HCT116 (cell line): Measurements from ENCODE around the gene FAM200B. TPM values are rescaled to one million over a fixed set of nuclear protein-coding genes. Genes with fewer than 3 reads are reported as not detected.

Experiments
- ATAC-seq: fragments of 200-7000 bp; cut with Tn5 transposase; 2 replicates; pipeline ENCODE4 v1.9.1; 2020; ENCODE audit warnings: mild to moderate bottlenecking, moderate library complexity
- BruUV-seq: library from RNA; stranded (reverse); fragments of 400-500 nt; replicated peaks from 2 replicates; lab custom pipeline; 2021; lab: Mats Ljungman, UMichigan
- CTCF ChIA-PET: fragments of 300-600 bp; sonication (Branson Sonifier 250); formaldehyde crosslinking; loops from one replicate; lab custom pipeline; 2021; ENCODE audit warnings: antibody characterized with exemption; lab: Charles Lee
- POLR2A ChIA-PET: fragments of 300-600, 350-600 bp; sonication (Branson Sonifier 250); formaldehyde crosslinking; loops from one replicate; lab custom pipeline; 2021; ENCODE audit warnings: antibody characterized with exemption; lab: Charles Lee
- RAD21 ChIA-PET, 2 experiments: fragments of 300-600 bp; sonication (Branson Sonifier 250); formaldehyde crosslinking; loops; one replicate each; lab custom pipeline; 2023; ENCODE audit warnings: low total read pairs in 2 of 2; ENCODE audit not compliant: uncharacterized antibody in 2 of 2, unreplicated experiment in 2 of 2, low non-redundant PET in 1 of 2; lab: Charles Lee
- DNase-seq: peaks from one replicate; pipeline ENCODE4 v3.0.0-alpha.2; 2010; ENCODE audit warnings: low read depth, low spot score
- H2AFZ ChIP-seq: fragments of 200-600 bp; shearing (Covaris generic), sonication (generic); 2 replicates; pipeline ENCODE4 v1.6.1; 2017; ENCODE audit warnings: low read depth, mixed run types, mixed read lengths, antibody characterized with exemption, low read length; ENCODE audit not compliant: poor library complexity, severe bottlenecking
- H3K27ac ChIP-seq: 2 replicates; pipeline ENCODE4 v1.5.1; 2012; ENCODE audit warnings: low read depth, low read length
- H3K27me3 ChIP-seq: fragments of 200-600 bp; sonication (generic); 2 replicates; pipeline ENCODE4 v1.6.1; 2016; ENCODE audit warnings: mixed run types, low read length, mixed read lengths; ENCODE audit not compliant: insufficient read depth
- H3K36me3 ChIP-seq, 2 experiments: fragments of 200-500 bp in 1 of 2; fragments of 200-600 bp in 1 of 2; sonication (Bioruptor generic) in 1 of 2; sonication (generic) in 1 of 2; 2 replicates each; pipeline versions ENCODE4 v1.5.1 to v1.6.1; 2014 to 2016; ENCODE audit warnings: low read length in 2 of 2, inconsistent platforms in 1 of 2, mixed read lengths in 1 of 2, mixed run types in 1 of 2; ENCODE audit not compliant: insufficient read depth in 2 of 2, control insufficient read depth in 1 of 2
- H3K4me1 ChIP-seq, 2 experiments: fragments of 200-600 bp in 1 of 2; sonication (generic) in 1 of 2; 2 replicates each; pipeline versions ENCODE4 v1.5.1 to v1.6.1; 2012 to 2017; ENCODE audit warnings: low read length in 2 of 2, inconsistent platforms in 1 of 2, mild to moderate bottlenecking in 1 of 2, mixed read lengths in 1 of 2, mixed run types in 1 of 2, moderate library complexity in 1 of 2; ENCODE audit not compliant: insufficient read depth in 2 of 2, control insufficient read depth in 1 of 2
- H3K4me2 ChIP-seq: fragments of 200-600 bp; sonication (generic); 2 replicates; pipeline ENCODE4 v1.6.1; 2017; ENCODE audit warnings: mixed run types, low read length, mixed read lengths
- H3K4me3 ChIP-seq, 2 experiments: fragments of 200-600 bp in 1 of 2; sonication (generic) in 1 of 2; replicated peaks in 1 of 2; 2 replicates each; pipeline ENCODE4 v1.5.1; 2011 to 2016; ENCODE audit warnings: low read length in 2 of 2, control low read depth in 1 of 2, low read depth in 1 of 2, mild to moderate bottlenecking in 1 of 2, mixed read lengths in 1 of 2, mixed run types in 1 of 2
- H3K79me2 ChIP-seq: fragments of 200-600 bp; sonication (generic); 2 replicates; pipeline ENCODE4 v1.6.1; 2017; ENCODE audit warnings: mild to moderate bottlenecking, mixed run types, low read length, moderate library complexity, mixed read lengths; ENCODE audit not compliant: insufficient read depth
- H3K9ac ChIP-seq: fragments of 200-600 bp; sonication (generic); 2 replicates; pipeline ENCODE4 v1.6.1; 2016; ENCODE audit warnings: low read length, mixed read lengths
- H3K9me2 ChIP-seq: fragments of 200-600 bp; sonication (generic), shearing (Covaris generic); 2 replicates; pipeline ENCODE4 v1.6.1; 2017; ENCODE audit warnings: mixed run types, mild to moderate bottlenecking, moderate library complexity; ENCODE audit not compliant: insufficient read depth
- H3K9me3 ChIP-seq, 2 experiments: fragments of 200-500 bp in 1 of 2; fragments of 200-600 bp in 1 of 2; sonication (Bioruptor generic) in 1 of 2; sonication (generic) in 1 of 2; 2 replicates each; pipeline ENCODE4 v1.6.1; 2014 to 2017; ENCODE audit warnings: low read length in 2 of 2, mixed read lengths in 2 of 2, inconsistent platforms in 1 of 2, low read depth in 1 of 2, mild to moderate bottlenecking in 1 of 2, mixed run types in 1 of 2, moderate library complexity in 1 of 2; ENCODE audit not compliant: control insufficient read depth in 1 of 2, insufficient read depth in 1 of 2
- H4K20me1 ChIP-seq: fragments of 200-600 bp; sonication (generic), shearing (Covaris generic); 2 replicates; pipeline ENCODE4 v1.6.1; 2017; ENCODE audit warnings: mixed run types, mild to moderate bottlenecking, moderate library complexity; ENCODE audit not compliant: insufficient read depth
- EZH2 ChIP-seq: fragments of 200-600 bp; sonication (generic); IDR thresholded peaks from 2 replicates; pipeline ENCODE4 v1.6.1; 2017; ENCODE audit warnings: antibody characterized with exemption, mixed run types
- EZH2phosphoT487 ChIP-seq: fragments of 200-600 bp; IDR thresholded peaks from 2 replicates; pipeline ENCODE4 v1.6.1; 2018; ENCODE audit warnings: antibody characterized with exemption, borderline replicate concordance
- FOSL1 ChIP-seq: IDR thresholded peaks from 2 replicates; pipeline ENCODE4 v1.6.1; 2012; ENCODE audit warnings: low read depth
- JUND ChIP-seq: IDR thresholded peaks from 2 replicates; pipeline ENCODE4 v1.6.1; 2012
- MAX ChIP-seq: IDR thresholded peaks from 2 replicates; pipeline ENCODE4 v1.6.1; 2012
- POLR2AphosphoS5 ChIP-seq: IDR thresholded peaks from 2 replicates; pipeline ENCODE4 v1.6.1; 2011; ENCODE audit warnings: mild to moderate bottlenecking, low read depth, low read length, moderate library complexity
- REST ChIP-seq: IDR thresholded peaks from 2 replicates; pipeline ENCODE4 v1.6.1; 2012; ENCODE audit warnings: low read depth
- SIN3A ChIP-seq: IDR thresholded peaks from 2 replicates; pipeline ENCODE4 v1.6.1; 2012; ENCODE audit warnings: low read depth
- SP1 ChIP-seq: IDR thresholded peaks from 2 replicates; pipeline ENCODE4 v1.6.1; 2012; ENCODE audit warnings: low read depth
- TCF7L2 ChIP-seq: IDR thresholded peaks from 2 replicates; pipeline ENCODE4 v1.7.0; 2011; ENCODE audit warnings: borderline replicate concordance, inconsistent platforms; ENCODE audit not compliant: insufficient read depth, insufficient read length; ENCODE audit errors: extremely low read depth
- YY1 ChIP-seq: IDR thresholded peaks from 2 replicates; pipeline ENCODE4 v1.6.1; 2011; ENCODE audit warnings: low read length, low read depth, moderate library complexity, mild to moderate bottlenecking; ENCODE audit not compliant: insufficient replicate concordance; ENCODE audit errors: extremely low read depth
- intact Hi-C: fragments of 100-400 bp; cut with micrococcal nuclease; formaldehyde crosslinking; loops from 2 replicates; pipeline ENCODE4 v1.10.0; 2022
- total RNA-seq: library from RNA; stranded (reverse); gene quantifications from one replicate; pipeline ENCODE4 v1.2.1, GENCODE V29; 2021; ENCODE audit not compliant: unreplicated experiment
- TF ChIP-seq, protein P1 (sequence below): IDR thresholded peaks from 2 replicates; pipeline ENCODE4 v1.6.1; 2012
- TF ChIP-seq, protein P2 (sequence below), 3 experiments: fragments of 200-600 bp in 1 of 3; sonication (generic) in 1 of 3; IDR thresholded peaks in 2 of 3; conservative IDR thresholded peaks in 1 of 3; 2 replicates each; pipeline ENCODE4 v1.5.1; 2012 to 2017; ENCODE audit warnings: low read depth in 2 of 3, low read length in 2 of 3, antibody characterized with exemption in 1 of 3, borderline replicate concordance in 1 of 3, control low read depth in 1 of 3, mild to moderate bottlenecking in 1 of 3, mixed read lengths in 1 of 3, mixed run types in 1 of 3, moderate library complexity in 1 of 3; ENCODE audit not compliant: insufficient read depth in 1 of 3
- TF ChIP-seq, protein P3 (sequence below): IDR thresholded peaks from 2 replicates; pipeline ENCODE4 v1.6.1; 2011; ENCODE audit warnings: mild to moderate bottlenecking, low read length, moderate library complexity; ENCODE audit not compliant: insufficient replicate concordance; ENCODE audit errors: extremely low read depth

The FAM200B gene
- total RNA-seq, 1 experiment from 2014 or later = 26.1 TPM

DNA sequence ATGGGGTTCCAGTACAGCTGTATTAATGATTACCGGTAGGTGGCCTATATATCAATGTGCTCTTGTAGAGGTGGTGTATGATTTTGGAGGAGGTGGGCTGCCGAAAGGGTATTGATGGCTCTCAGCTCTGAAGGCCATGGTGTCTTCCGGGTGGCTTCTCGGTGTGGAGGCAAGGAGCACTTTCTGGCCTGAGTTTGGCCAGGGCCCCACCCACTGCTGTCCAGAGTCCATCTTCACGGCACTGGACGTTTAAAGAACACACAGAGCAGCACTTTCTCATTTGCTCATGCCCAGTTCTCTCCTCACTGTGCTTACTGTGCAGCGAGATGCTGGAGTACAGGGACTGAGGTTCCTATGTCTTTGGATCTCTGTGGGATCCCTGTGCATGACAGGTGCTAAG is 37.3 kb downstream of the FAM200B start:
- ChIA-PET CTCF (no interaction called here), RAD21 (no interaction called here)
- ATAC-seq = no peak

More for the DNA sequence above, 37.3 kb downstream of the FAM200B start:
- H3K4me3 ChIP-seq = no peak overlapping the region
- H3K9me2 ChIP-seq = no peaks in the 10 kb centered on the region
- TF ChIP-seq FOSL1 = no peak
- TF ChIP-seq, protein P1, sequence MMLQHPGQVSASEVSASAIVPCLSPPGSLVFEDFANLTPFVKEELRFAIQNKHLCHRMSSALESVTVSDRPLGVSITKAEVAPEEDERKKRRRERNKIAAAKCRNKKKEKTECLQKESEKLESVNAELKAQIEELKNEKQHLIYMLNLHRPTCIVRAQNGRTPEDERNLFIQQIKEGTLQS = no peak
- no peak for TF ChIP-seq JUND
- TF ChIP-seq REST = no peak
- TF ChIP-seq YY1 = no peak
- TF ChIP-seq SP1 = no peak
- TF ChIP-seq EZH2phosphoT487 = no peak
- TF ChIP-seq MAX = no peak
- no peak for TF ChIP-seq SIN3A
- TF ChIP-seq, protein P2, sequence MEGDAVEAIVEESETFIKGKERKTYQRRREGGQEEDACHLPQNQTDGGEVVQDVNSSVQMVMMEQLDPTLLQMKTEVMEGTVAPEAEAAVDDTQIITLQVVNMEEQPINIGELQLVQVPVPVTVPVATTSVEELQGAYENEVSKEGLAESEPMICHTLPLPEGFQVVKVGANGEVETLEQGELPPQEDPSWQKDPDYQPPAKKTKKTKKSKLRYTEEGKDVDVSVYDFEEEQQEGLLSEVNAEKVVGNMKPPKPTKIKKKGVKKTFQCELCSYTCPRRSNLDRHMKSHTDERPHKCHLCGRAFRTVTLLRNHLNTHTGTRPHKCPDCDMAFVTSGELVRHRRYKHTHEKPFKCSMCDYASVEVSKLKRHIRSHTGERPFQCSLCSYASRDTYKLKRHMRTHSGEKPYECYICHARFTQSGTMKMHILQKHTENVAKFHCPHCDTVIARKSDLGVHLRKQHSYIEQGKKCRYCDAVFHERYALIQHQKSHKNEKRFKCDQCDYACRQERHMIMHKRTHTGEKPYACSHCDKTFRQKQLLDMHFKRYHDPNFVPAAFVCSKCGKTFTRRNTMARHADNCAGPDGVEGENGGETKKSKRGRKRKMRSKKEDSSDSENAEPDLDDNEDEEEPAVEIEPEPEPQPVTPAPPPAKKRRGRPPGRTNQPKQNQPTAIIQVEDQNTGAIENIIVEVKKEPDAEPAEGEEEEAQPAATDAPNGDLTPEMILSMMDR (IDR thresholded peaks at IDR 0.05 in 2 of 3, conservative IDR thresholded peaks at IDR 0.05 in 1 of 3; ENCODE audit: borderline replicate concordance in 1 of 3, insufficient read depth in 1 of 3, low read depth in 2 of 3, low read length in 2 of 3) = no peak
- TF ChIP-seq, protein P3, sequence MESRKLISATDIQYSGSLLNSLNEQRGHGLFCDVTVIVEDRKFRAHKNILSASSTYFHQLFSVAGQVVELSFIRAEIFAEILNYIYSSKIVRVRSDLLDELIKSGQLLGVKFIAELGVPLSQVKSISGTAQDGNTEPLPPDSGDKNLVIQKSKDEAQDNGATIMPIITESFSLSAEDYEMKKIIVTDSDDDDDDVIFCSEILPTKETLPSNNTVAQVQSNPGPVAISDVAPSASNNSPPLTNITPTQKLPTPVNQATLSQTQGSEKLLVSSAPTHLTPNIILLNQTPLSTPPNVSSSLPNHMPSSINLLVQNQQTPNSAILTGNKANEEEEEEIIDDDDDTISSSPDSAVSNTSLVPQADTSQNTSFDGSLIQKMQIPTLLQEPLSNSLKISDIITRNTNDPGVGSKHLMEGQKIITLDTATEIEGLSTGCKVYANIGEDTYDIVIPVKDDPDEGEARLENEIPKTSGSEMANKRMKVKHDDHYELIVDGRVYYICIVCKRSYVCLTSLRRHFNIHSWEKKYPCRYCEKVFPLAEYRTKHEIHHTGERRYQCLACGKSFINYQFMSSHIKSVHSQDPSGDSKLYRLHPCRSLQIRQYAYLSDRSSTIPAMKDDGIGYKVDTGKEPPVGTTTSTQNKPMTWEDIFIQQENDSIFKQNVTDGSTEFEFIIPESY = no peak
- TF ChIP-seq TCF7L2 = no peak
- no peak for TF ChIP-seq EZH2
- no peak for TF ChIP-seq POLR2AphosphoS5
- H3K4me2 ChIP-seq = no peak overlapping the region
- intact Hi-C loops = no loop called here
- H4K20me1 ChIP-seq = no peaks in the 10 kb centered on the region
- no peak overlapping the region for H3K9ac ChIP-seq
- no peak for DNase-seq
- POLR2A ChIA-PET = no interaction called here
- H2AFZ ChIP-seq = no peak overlapping the region
- BruUV-seq = no TSS peak
- no peaks in the 10 kb centered on the region for H3K79me2 ChIP-seq
- peaks cover 0 to 5% of the 10 kb centered on the region in 2 experiments; a peak in 1 of 4 replicates for H3K4me1 ChIP-seq
- H3K36me3 ChIP-seq = no peaks in the 10 kb centered on the region
- no peaks in the 10 kb centered on the region for H3K27me3 ChIP-seq
- H3K27ac ChIP-seq = no peak overlapping the region
- H3K9me3 ChIP-seq = no peaks in the 10 kb centered on the region
